Gastrocnemius medialis (tissue), 4 donors: ENCODE data around the gene CEACAM7.

Experiments
- POLR2A ChIP-seq, 2 donors: fragments of 450-650 bp; IDR thresholded peaks; one replicate each; pipeline ENCODE4 v1.6.1; 2017; ENCODE audit warnings: antibody characterized with exemption in 2 of 2, mild to moderate bottlenecking in 2 of 2, moderate library complexity in 2 of 2
- TF ChIP-seq, protein P1 (sequence below), 5 experiments: fragments of 450-650 bp in 3 of 5; fragments of 200-600 bp in 2 of 5; sonication (generic) in 2 of 5; IDR thresholded peaks in 4 of 5; conservative IDR thresholded peaks in 1 of 5; 1 replicate in 4 of 5; 2 replicates in 1 of 5; pipeline ENCODE4 v1.5.1; 2016 to 2019; ENCODE audit warnings: antibody characterized with exemption in 5 of 5, mild to moderate bottlenecking in 3 of 5, moderate library complexity in 3 of 5

DNA sequence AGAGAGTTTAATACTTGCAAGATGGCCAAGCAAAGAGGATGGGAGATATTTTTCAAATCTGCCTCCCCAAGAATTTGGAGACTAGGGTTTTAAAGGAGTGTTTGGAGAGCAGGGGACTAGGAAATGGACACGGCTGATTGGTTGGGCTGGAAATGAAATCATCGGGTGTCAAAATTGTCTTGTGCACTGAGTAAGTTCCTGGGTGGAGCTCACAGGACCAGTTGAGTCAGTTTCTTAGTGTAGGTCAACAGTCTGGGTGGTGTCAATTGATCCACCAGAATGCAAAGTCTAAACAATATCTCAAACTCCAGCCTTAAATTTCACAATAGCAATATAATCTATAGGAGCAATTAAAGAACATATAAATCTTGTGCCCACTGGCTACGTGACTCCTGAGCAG lies 38.2 kb downstream of the CEACAM7 start:
- TF ChIP-seq, protein P1, sequence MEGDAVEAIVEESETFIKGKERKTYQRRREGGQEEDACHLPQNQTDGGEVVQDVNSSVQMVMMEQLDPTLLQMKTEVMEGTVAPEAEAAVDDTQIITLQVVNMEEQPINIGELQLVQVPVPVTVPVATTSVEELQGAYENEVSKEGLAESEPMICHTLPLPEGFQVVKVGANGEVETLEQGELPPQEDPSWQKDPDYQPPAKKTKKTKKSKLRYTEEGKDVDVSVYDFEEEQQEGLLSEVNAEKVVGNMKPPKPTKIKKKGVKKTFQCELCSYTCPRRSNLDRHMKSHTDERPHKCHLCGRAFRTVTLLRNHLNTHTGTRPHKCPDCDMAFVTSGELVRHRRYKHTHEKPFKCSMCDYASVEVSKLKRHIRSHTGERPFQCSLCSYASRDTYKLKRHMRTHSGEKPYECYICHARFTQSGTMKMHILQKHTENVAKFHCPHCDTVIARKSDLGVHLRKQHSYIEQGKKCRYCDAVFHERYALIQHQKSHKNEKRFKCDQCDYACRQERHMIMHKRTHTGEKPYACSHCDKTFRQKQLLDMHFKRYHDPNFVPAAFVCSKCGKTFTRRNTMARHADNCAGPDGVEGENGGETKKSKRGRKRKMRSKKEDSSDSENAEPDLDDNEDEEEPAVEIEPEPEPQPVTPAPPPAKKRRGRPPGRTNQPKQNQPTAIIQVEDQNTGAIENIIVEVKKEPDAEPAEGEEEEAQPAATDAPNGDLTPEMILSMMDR (IDR thresholded peaks at IDR 0.05 in 4 of 5, conservative IDR thresholded peaks at IDR 0.05 in 1 of 5), result no peak
- no peak for TF ChIP-seq POLR2A (IDR thresholded peaks at IDR 0.05)
